K562 treated with DMSO at 1 percent for 48 hours (cell line): ENCODE measurements around the gene SENP5. TPM values are rescaled to one million over a fixed set of nuclear protein-coding genes. Genes with fewer than 3 reads are reported as not detected.

Source experiments
- total RNA-seq: library from RNA; unstranded; fragments of 300-600 nt; gene quantifications from 2 replicates; pipeline ENCODE4 v1.2.3, GENCODE V29; 2022; ENCODE audit warnings: low replicate concordance; ENCODE audit errors: extremely low read depth

SENP5 gene
- total RNA-seq: not detected in 2 replicates

GRCh38 chr3:196867507-196868296 is at the start of gene SENP5:
Gene SENP5 (plus strand): TSS chr3:196867920. CDS start chr3:196885182, 17,262 bp downstream.

GRCh38 chr3:196942226-196942914 is 74.7 kb downstream of the SENP5 start, which contains the start of gene NCBP2:
Gene NCBP2 (minus strand): TSS chr3:196942528. CDS start chr3:196942503, 25 bp downstream.

GRCh38 chr3:196968233-196969133 is 100.8 kb downstream of the SENP5 start, which contains the start of gene PIGZ:
Gene PIGZ (minus strand): TSS chr3:196968833. CDS start chr3:196952031, 16,802 bp downstream.

Other genes with a start within 250 kb of the SENP5 start
- gene NRROS, start 228.2 kb upstream of the SENP5 start, total RNA-seq: not detected in 2 replicates
- not detected in 2 replicates for gene CEP19, start 155.7 kb upstream of the SENP5 start, total RNA-seq
- not detected in 2 replicates for gene PIGX, start 155.5 kb upstream of the SENP5 start, total RNA-seq
- gene PAK2, start 128.1 kb upstream of the SENP5 start, total RNA-seq: not detected in 2 replicates
- not detected in 2 replicates for gene NCBP2, start 74.6 kb downstream of the SENP5 start, total RNA-seq
- not detected in 2 replicates for gene PIGZ, start 100.9 kb downstream of the SENP5 start, total RNA-seq
- not detected in 2 replicates for gene MELTF, start 161.9 kb downstream of the SENP5 start, total RNA-seq